Effector memory CD8-positive, alpha-beta T cell (primary cell): Measurements from ENCODE around the gene PRR19.
A peak's percentile ranks its signal among the peaks of the same experiment; 100 is the strongest.

Experiments used
- ATAC-seq: fragments of 150-1000 bp; cut with Tn5 transposase; replicated peaks from 2 replicates; pipeline ENCODE4 v1.10.0; 2021; ENCODE audit warnings: mild to moderate bottlenecking, moderate library complexity
- DNase-seq, 3 experiments: peaks; one replicate each; pipeline ENCODE4 v3.0.0; 2021
- H3K27ac Mint-ChIP-seq, 2 donors: one replicate each; pipeline ENCODE4 v1.8.0; 2022; ENCODE audit warnings: mild to moderate bottlenecking in 2 of 2, mixed read lengths in 2 of 2, moderate library complexity in 2 of 2
- H3K27me3 Mint-ChIP-seq, 2 donors: one replicate each; pipeline ENCODE4 v1.8.0; 2022; ENCODE audit warnings: mixed read lengths in 2 of 2
- H3K36me3 Mint-ChIP-seq: one replicate; pipeline ENCODE4 v1.8.0; 2022; ENCODE audit warnings: mild to moderate bottlenecking, moderate library complexity, mixed read lengths; ENCODE audit not compliant: insufficient read depth
- H3K4me1 Mint-ChIP-seq, 2 donors: one replicate each; pipeline ENCODE4 v1.8.0; 2022; ENCODE audit warnings: low read depth in 2 of 2, mixed read lengths in 2 of 2
- H3K4me3 Mint-ChIP-seq, 2 donors: one replicate each; pipeline ENCODE4 v1.8.0; 2022; ENCODE audit warnings: mild to moderate bottlenecking in 2 of 2, mixed read lengths in 2 of 2, moderate library complexity in 2 of 2
- H3K9me3 Mint-ChIP-seq, 2 donors: one replicate each; pipeline ENCODE4 v1.8.0; 2022; ENCODE audit warnings: mixed read lengths in 2 of 2

PRR19 gene

GRCh38 chr19:42267644-42268141, 34.2 kb upstream of the PRR19 start:
- H3K27me3 Mint-ChIP-seq = no peaks in the 10 kb centered on the region
- H3K4me3 Mint-ChIP-seq = no peak overlapping the region
- ATAC-seq = no peak
- H3K36me3 Mint-ChIP-seq = peaks cover 20% of the 10 kb centered on the region
- peaks cover 14 to 29% of the 10 kb centered on the region in 2 donors for H3K4me1 Mint-ChIP-seq
- DNase-seq = no peak
- H3K27ac Mint-ChIP-seq = no peak overlapping the region
- no peaks in the 10 kb centered on the region for H3K9me3 Mint-ChIP-seq

GRCh38 chr19:42268142-42268703, 33.7 kb upstream of the PRR19 start:
- ATAC-seq (peak; percentile 58), DNase-seq (peak in 2 of 3 experiments; percentile 98 to 99)
- H3K4me1 Mint-ChIP-seq = peaks cover 14 to 29% of the 10 kb centered on the region in 2 donors
- H3K9me3 Mint-ChIP-seq = no peaks in the 10 kb centered on the region
- no peak overlapping the region for H3K4me3 Mint-ChIP-seq
- H3K36me3 Mint-ChIP-seq = peaks cover 21% of the 10 kb centered on the region
- H3K27me3 Mint-ChIP-seq = no peaks in the 10 kb centered on the region
- H3K27ac Mint-ChIP-seq = no peak overlapping the region

- Mint-ChIP-seq H3K9me3 (no peaks in the 10 kb centered on the region), H3K4me1 (peaks cover 14 to 29% of the 10 kb centered on the region in 2 donors), H3K4me3 (no peak within 1 kb of the TSS), H3K27me3 (no peaks in the 10 kb centered on the region), H3K36me3 (peaks cover 24% of the 10 kb centered on the region), H3K27ac (no peak within 1 kb of the TSS)
- DNase-seq (peak; percentile 98 to 99 (median 98)), ATAC-seq (peak; percentile 75)
Observed at GRCh38 chr19:42268704-42269477, 33.0 kb upstream of the PRR19 start, which contains the start of gene CIC. CIC (plus strand) TSS chr19:42269252; CDS start chr19:42271784, 2,532 bp downstream.

GRCh38 chr19:42269478-42270345, 32.2 kb upstream of the PRR19 start:
- no peaks in the 10 kb centered on the region for H3K9me3 Mint-ChIP-seq
- H3K36me3 Mint-ChIP-seq = peaks cover 29% of the 10 kb centered on the region
- no peaks in the 10 kb centered on the region for H3K27me3 Mint-ChIP-seq
- DNase-seq (no peak), ATAC-seq (no peak)
- H3K27ac Mint-ChIP-seq = no peak overlapping the region
- H3K4me1 Mint-ChIP-seq = peaks cover 19 to 29% of the 10 kb centered on the region in 2 donors
- H3K4me3 Mint-ChIP-seq = no peak overlapping the region

GRCh38 chr19:42270346-42271044, 31.4 kb upstream of the PRR19 start:
- peak; percentile 23 for ATAC-seq
- peaks cover 32% of the 10 kb centered on the region for H3K36me3 Mint-ChIP-seq
- no peak overlapping the region for H3K27ac Mint-ChIP-seq
- H3K4me1 Mint-ChIP-seq = peaks cover 26 to 34% of the 10 kb centered on the region in 2 donors
- DNase-seq = peak; percentile 68 to 73 (median 73)
- no peak overlapping the region for H3K4me3 Mint-ChIP-seq
- H3K9me3 Mint-ChIP-seq = no peaks in the 10 kb centered on the region
- no peaks in the 10 kb centered on the region for H3K27me3 Mint-ChIP-seq

- no peak overlapping the region for H3K27ac Mint-ChIP-seq
- no peak for ATAC-seq
- peaks cover 34% of the 10 kb centered on the region for H3K36me3 Mint-ChIP-seq
- DNase-seq = no peak
- H3K4me1 Mint-ChIP-seq = peaks cover 30 to 38% of the 10 kb centered on the region in 2 donors
- H3K4me3 Mint-ChIP-seq = no peak overlapping the region
- no peaks in the 10 kb centered on the region for H3K9me3 Mint-ChIP-seq
- H3K27me3 Mint-ChIP-seq = no peaks in the 10 kb centered on the region
Observed at GRCh38 chr19:42271045-42271419, 30.9 kb upstream of the PRR19 start.

GRCh38 chr19:42271861-42272534, 29.9 kb upstream of the PRR19 start:
- peaks cover 34% of the 10 kb centered on the region for H3K36me3 Mint-ChIP-seq
- ATAC-seq (no peak), DNase-seq (no peak)
- H3K4me1 Mint-ChIP-seq = peaks cover 34 to 42% of the 10 kb centered on the region in 2 donors
- H3K4me3 Mint-ChIP-seq = no peak overlapping the region
- H3K27me3 Mint-ChIP-seq = no peaks in the 10 kb centered on the region
- H3K9me3 Mint-ChIP-seq = no peaks in the 10 kb centered on the region
- H3K27ac Mint-ChIP-seq = no peak overlapping the region

GRCh38 chr19:42272535-42272897, 29.4 kb upstream of the PRR19 start:
- no peak overlapping the region for H3K27ac Mint-ChIP-seq
- no peak for ATAC-seq
- no peaks in the 10 kb centered on the region for H3K9me3 Mint-ChIP-seq
- DNase-seq = no peak
- H3K36me3 Mint-ChIP-seq = peaks cover 38% of the 10 kb centered on the region
- peaks cover 33 to 40% of the 10 kb centered on the region in 2 donors for H3K4me1 Mint-ChIP-seq
- no peak overlapping the region for H3K4me3 Mint-ChIP-seq
- H3K27me3 Mint-ChIP-seq = no peaks in the 10 kb centered on the region

GRCh38 chr19:42272989-42273406, 28.9 kb upstream of the PRR19 start:
- no peak for DNase-seq
- no peaks in the 10 kb centered on the region for H3K27me3 Mint-ChIP-seq
- no peak overlapping the region for H3K4me3 Mint-ChIP-seq
- H3K9me3 Mint-ChIP-seq = no peaks in the 10 kb centered on the region
- ATAC-seq = no peak
- peaks cover 28 to 37% of the 10 kb centered on the region in 2 donors for H3K4me1 Mint-ChIP-seq
- H3K27ac Mint-ChIP-seq = peak overlapping the region in 1 of 2 donors; percentile 53
- peaks cover 38% of the 10 kb centered on the region for H3K36me3 Mint-ChIP-seq

- peak overlapping the region in 1 of 2 donors; percentile 53 for H3K27ac Mint-ChIP-seq
- H3K27me3 Mint-ChIP-seq = no peaks in the 10 kb centered on the region
- H3K4me1 Mint-ChIP-seq = peaks cover 32 to 41% of the 10 kb centered on the region in 2 donors
- H3K4me3 Mint-ChIP-seq = peak overlapping the region in 1 of 2 donors; percentile 13
- no peak for DNase-seq
- no peak for ATAC-seq
- peaks cover 40% of the 10 kb centered on the region for H3K36me3 Mint-ChIP-seq
- H3K9me3 Mint-ChIP-seq = no peaks in the 10 kb centered on the region
Observed at GRCh38 chr19:42273407-42274064, 28.4 kb upstream of the PRR19 start.

GRCh38 chr19:42274065-42274682, 27.8 kb upstream of the PRR19 start:
- Mint-ChIP-seq H3K4me1 (peaks cover 38 to 46% of the 10 kb centered on the region in 2 donors), H3K4me3 (no peak overlapping the region), H3K27ac (no peak overlapping the region), H3K9me3 (no peaks in the 10 kb centered on the region), H3K27me3 (no peaks in the 10 kb centered on the region), H3K36me3 (peaks cover 43% of the 10 kb centered on the region)
- DNase-seq = no peak
- no peak for ATAC-seq

- no peak for DNase-seq
- peaks cover 47% of the 10 kb centered on the region for H3K36me3 Mint-ChIP-seq
- H3K27me3 Mint-ChIP-seq = no peaks in the 10 kb centered on the region
- H3K4me1 Mint-ChIP-seq = peaks cover 44 to 45% of the 10 kb centered on the region in 2 donors
- peak overlapping the region; percentile 31 to 76 for H3K27ac Mint-ChIP-seq
- peak overlapping the region in 1 of 2 donors; percentile 22 for H3K4me3 Mint-ChIP-seq
- no peaks in the 10 kb centered on the region for H3K9me3 Mint-ChIP-seq
- ATAC-seq = no peak
Observed at GRCh38 chr19:42275103-42275502, 26.8 kb upstream of the PRR19 start.
